Measurements from ENCODE around the gene OTOA. TPM values are rescaled to one million over a fixed set of nuclear protein-coding genes. Genes with fewer than 3 reads are reported as not detected.

The OTOA gene
- total and polyA plus RNA-seq, 2 of the 8 experiments (the other 6 are each of a cell fraction or from before 2014, with no cell fraction given), result 0.06 to 0.32 TPM

- Histone ChIP-seq H3K9me3 (ENCODE audit: insufficient read depth in 2 of 2, low read depth in 1 of 2, low read length in 1 of 2) (peaks cover 0 to 6% of the 10 kb centered on the region in 2 experiments; a peak in 1 of 4 replicates), H3K4me2 (ENCODE audit: insufficient read depth in 1 of 2, low read depth in 2 of 2, low read length in 2 of 2) (no peak overlapping the region), H4K20me1 (replicated peaks in 1 of 2; ENCODE audit: control insufficient read depth in 1 of 2, insufficient read depth in 2 of 2, low read length in 2 of 2) (no peaks in the 10 kb centered on the region), H2BK20ac (ENCODE audit: low read length) (no peak overlapping the region), H3K36me3 (ENCODE audit: control insufficient read depth in 2 of 4, insufficient read depth in 4 of 4, low read length in 3 of 4) (peaks cover 0 to 15% (median 2%) of the 10 kb centered on the region in 4 experiments; a peak in 4 of 8 replicates), H3K18ac (ENCODE audit: extremely low read depth, low read length) (no peak overlapping the region), H3K27ac (ENCODE audit: low read depth, low read length) (no peak overlapping the region), H3K9ac (replicated peaks in 1 of 4; ENCODE audit: extremely low read depth in 1 of 4, low read depth in 3 of 4, low read length in 3 of 4) (no peak overlapping the region), H3K79me2 (ENCODE audit: control insufficient read depth in 1 of 2, insufficient read depth in 2 of 2, low read length in 2 of 2) (no peaks in the 10 kb centered on the region; a peak in 1 of 4 replicates), H4K8ac (ENCODE audit: extremely low read depth, insufficient read depth, low read length) (no peak overlapping the region), H2BK5ac (ENCODE audit: low read depth, low read length) (no peak overlapping the region), H3K56ac (replicated peaks; ENCODE audit: insufficient read length, low read depth, low read length) (no peak overlapping the region), H3K23me2 (ENCODE audit: low read depth, low read length) (no peaks in the 10 kb centered on the region), H4K5ac (ENCODE audit: insufficient read length, low read depth, low read length) (no peak overlapping the region), H2AK5ac (ENCODE audit: low read depth, low read length) (no peak overlapping the region), H3K23ac (ENCODE audit: insufficient read length) (no peak overlapping the region), H2BK15ac (ENCODE audit: low read length) (no peak overlapping the region), H3K27me3 (replicated peaks in 1 of 4; ENCODE audit: control insufficient read depth in 3 of 4, extremely low read depth in 1 of 4, insufficient read depth in 3 of 4, low read length in 3 of 4) (no peaks in the 10 kb centered on the region), H4K91ac (replicated peaks; ENCODE audit: insufficient read length, low read length) (no peak overlapping the region), H2BK120ac (replicated peaks; ENCODE audit: low read depth, low read length) (no peak overlapping the region), H3K4ac (replicated peaks; ENCODE audit: insufficient read length, low read depth, low read length) (no peak overlapping the region), H3K4me3 (ENCODE audit: extremely low read depth in 1 of 4, insufficient read depth in 2 of 4, low read depth in 3 of 4, low read length in 4 of 4) (no peak overlapping the region), H3K4me1 (replicated peaks in 1 of 4; ENCODE audit: control insufficient read depth in 3 of 4, insufficient read depth in 4 of 4, low read length in 3 of 4) (no peaks in the 10 kb centered on the region), H2BK12ac (ENCODE audit: low read depth, low read length) (no peak overlapping the region), H3K79me1 (ENCODE audit: low read depth, low read length) (no peaks in the 10 kb centered on the region), H2AFZ (ENCODE audit: low read length) (no peak overlapping the region), H3K14ac (ENCODE audit: insufficient read length) (no peak overlapping the region)
- FAIRE-seq, result no peak
- ChIA-PET POLR2A (ENCODE audit: partially characterized antibody) (no interaction called here), CTCF (ENCODE audit: partially characterized antibody) (interaction anchor here (1.4 kb wide), 1 partner anchor 12 kb away, joined by 3 read pairs; no protein-coding TSS in a partner anchor)
- WGBS, 2 experiments (ENCODE audit: extremely low coverage in 1 of 2, insufficient coverage in 1 of 2, insufficient read length in 1 of 2, insufficient replicate concordance in 2 of 2, low coverage in 1 of 2, low lambda C conversion rate in 2 of 2, missing lambda C conversion rate in 1 of 2), result 95% methylated on average over 5 of the region's 5 CpGs; no CpG with 5 or more reads in 1 of the 2 experiments
- TF ChIP-seq SIRT6 (IDR thresholded peaks at IDR 0.05; ENCODE audit: low read length) (no peak), PHF8 (conservative IDR thresholded peaks at IDR 0.05; ENCODE audit: low read depth, low read length) (no peak), FOSL1 (IDR thresholded peaks at IDR 0.05; ENCODE audit: insufficient read depth, low read depth, low read length) (no peak), ATF3 (IDR thresholded peaks at IDR 0.05; ENCODE audit: insufficient read depth, low read depth, low read length) (no peak), EZH2 (IDR thresholded peaks at IDR 0.05; ENCODE audit: low read depth, low read length, severe bottlenecking) (no peak), HDAC2 (IDR thresholded peaks at IDR 0.05; ENCODE audit: borderline replicate concordance in 1 of 2, low read depth in 2 of 2, low read length in 2 of 2) (no peak), SIN3A (conservative IDR thresholded peaks at IDR 0.05 in 1 of 2, IDR thresholded peaks at IDR 0.05 in 1 of 2; ENCODE audit: low read depth in 1 of 2, low read length in 2 of 2) (no peak), TAF1 (IDR thresholded peaks at IDR 0.05; ENCODE audit: low read depth, low read length) (no peak), BCL11A (IDR thresholded peaks at IDR 0.05; ENCODE audit: low read depth in 2 of 2, low read length in 2 of 2) (no peak)
- DNase-seq (ENCODE audit: low read depth in 1 of 2, low spot score in 2 of 2), result no peak
Observed at GRCh38 chr16:21634216-21634615, 29.6 kb upstream of the OTOA start.

Data from H1 (cell line).